ENCODE data around the gene RPL36A. TPM values are rescaled to one million over a fixed set of nuclear protein-coding genes. Genes with fewer than 3 reads are reported as not detected.

The RPL36A gene
- total and polyA plus RNA-seq, 2 of the 13 experiments (the other 11 are each of a cell fraction or from before 2014, with no cell fraction given), result 1,152 to 1,716 TPM

- peak; percentile 33; the same call in 1 of the 2 replicates for TF ChIP-seq POGK (CRISPR knock-in tag; conservative IDR thresholded peaks at IDR 0.05)
- no peak for TF ChIP-seq SOX5 (CRISPR knock-in tag; IDR thresholded peaks at IDR 0.05; ENCODE audit: borderline replicate concordance)
- 0 out of 2 replicates have a peak, but pooled peaks have one; percentile 44 for TF ChIP-seq NFRKB (IDR thresholded peaks at IDR 0.05)
- no peak for TF ChIP-seq KLF12 (CRISPR knock-in tag; IDR thresholded peaks at IDR 0.05; ENCODE audit: borderline replicate concordance)
- peak; percentile 84; the same call in 1 of the 2 replicates for TF ChIP-seq KDM5A (IDR thresholded peaks at IDR 0.05; ENCODE audit: borderline replicate concordance, low read length)
- TF ChIP-seq RFX3 (CRISPR knock-in tag; IDR thresholded peaks at IDR 0.05), result peak; percentile 71
- no peak for TF ChIP-seq CEBPG (CRISPR knock-in tag; IDR thresholded peaks at IDR 0.05)
- peak; percentile 35; the same call in 1 of the 2 replicates for TF ChIP-seq ARID5B (CRISPR knock-in tag; IDR thresholded peaks at IDR 0.05)
- TF ChIP-seq ZNF562 (CRISPR knock-in tag; IDR thresholded peaks at IDR 0.05; ENCODE audit: borderline replicate concordance), result no peak
- peak; percentile 35; the same call in 1 of the 2 replicates for TF ChIP-seq SALL1 (CRISPR knock-in tag; IDR thresholded peaks at IDR 0.05)
- peak; percentile 69 for TF ChIP-seq HDAC1 (CRISPR knock-in tag; IDR thresholded peaks at IDR 0.05)
- TF ChIP-seq ZNF263 (CRISPR knock-in tag; IDR thresholded peaks at IDR 0.05), result peak; percentile 48; the same call in 1 of the 2 replicates
- peak; percentile 87 for TF ChIP-seq NFYC (CRISPR knock-in tag; IDR thresholded peaks at IDR 0.05)
- peak; percentile 70 for TF ChIP-seq DRAP1 (CRISPR knock-in tag; IDR thresholded peaks at IDR 0.05)
- no peak for TF ChIP-seq HMG20A (CRISPR knock-in tag; IDR thresholded peaks at IDR 0.05; ENCODE audit: borderline replicate concordance)
- peak; percentile 86 for TF ChIP-seq KAT8 (CRISPR knock-in tag; IDR thresholded peaks at IDR 0.05)
- TF ChIP-seq FOSL2 (CRISPR knock-in tag; IDR thresholded peaks at IDR 0.05), result peak; percentile 7; the same call in 1 of the 2 replicates
- no peak for TF ChIP-seq ZEB1 (IDR thresholded peaks at IDR 0.05; ENCODE audit: insufficient replicate concordance, low read depth)
- 0 out of 2 replicates have a peak, but pooled peaks have one; percentile 42 for TF ChIP-seq IRF2 (CRISPR knock-in tag; IDR thresholded peaks at IDR 0.05)
- TF ChIP-seq GMEB2 (CRISPR knock-in tag; IDR thresholded peaks at IDR 0.05; ENCODE audit: low read depth), result peak; percentile 47; the same call in 1 of the 2 replicates
- peak; percentile 81 for TF ChIP-seq MNT (IDR thresholded peaks at IDR 0.05)
- TF ChIP-seq RFX1 (IDR thresholded peaks at IDR 0.05), result peak; percentile 78
- TF ChIP-seq POLR2AphosphoS5 (IDR thresholded peaks at IDR 0.05; ENCODE audit: low read depth, low read length), result peak; percentile 71
Observed at GRCh38 chrX:101407748-101408531, 17.1 kb downstream of the RPL36A start, which contains the start of the genes GLA and HNRNPH2 (continued).
